ENCODE measurements around the gene UGP2.

Gene UGP2

GRCh38 chr2:63866009-63866709, 24.5 kb downstream of the UGP2 start:
- DNase-seq: no peak

- no peak for DNase-seq
Measured at GRCh38 chr2:63870679-63871078, 29.0 kb downstream of the UGP2 start.

GRCh38 chr2:63871864-63872263, 30.2 kb downstream of the UGP2 start:
- DNase-seq: no peak

- no peak for DNase-seq
Measured at GRCh38 chr2:63872571-63873328, 31.1 kb downstream of the UGP2 start.

GRCh38 chr2:63874204-63875130, 32.8 kb downstream of the UGP2 start:
- no peak for DNase-seq

GRCh38 chr2:63875131-63875527, 33.4 kb downstream of the UGP2 start:
- no peak for DNase-seq

GRCh38 chr2:63875559-63876245, 34.0 kb downstream of the UGP2 start:
- no peak for DNase-seq

- DNase-seq: no peak
Measured at GRCh38 chr2:63876311-63876710, 34.6 kb downstream of the UGP2 start.

- DNase-seq: no peak
Measured at GRCh38 chr2:63878486-63878885, 36.8 kb downstream of the UGP2 start.

- no peak for DNase-seq
Measured at GRCh38 chr2:63879876-63880433, 38.3 kb downstream of the UGP2 start.

- DNase-seq: no peak
Measured at GRCh38 chr2:63880625-63881024, 38.9 kb downstream of the UGP2 start.

- no peak for DNase-seq
Measured at GRCh38 chr2:63881205-63881604, 39.5 kb downstream of the UGP2 start.

- DNase-seq: peak; percentile 6
Measured at GRCh38 chr2:63882395-63883105, 40.9 kb downstream of the UGP2 start.

GRCh38 chr2:63886445-63886844, 44.7 kb downstream of the UGP2 start:
- no peak for DNase-seq

GRCh38 chr2:63888053-63888452, 46.4 kb downstream of the UGP2 start:
- DNase-seq: no peak

- DNase-seq: peak; percentile 31
Measured at GRCh38 chr2:63888490-63889402, 47.0 kb downstream of the UGP2 start.

GRCh38 chr2:63890678-63891077, 49.0 kb downstream of the UGP2 start:
- DNase-seq: no peak

- no peak for DNase-seq
Measured at GRCh38 chr2:63891488-63892030, 49.9 kb downstream of the UGP2 start.

GRCh38 chr2:63893163-63893562, 51.5 kb downstream of the UGP2 start:
- no peak for DNase-seq

- no peak for DNase-seq
Measured at GRCh38 chr2:63894167-63894566, 52.5 kb downstream of the UGP2 start.

All from stimulated activated CD4-positive, alpha-beta T cell treated with anti-CD3 and anti-CD28 coated beads, Interleukin-1b, Interleukin-23, amount 100 ng/mL, for 48 hours (primary cell).